Endodermal cell (in vitro differentiated cells): ENCODE results near the gene DDX10. TPM values are rescaled to one million over a fixed set of nuclear protein-coding genes. Genes with fewer than 3 reads are reported as not detected.
"Not testable (repeated sequence)": the region's sequence is repeated elsewhere in the genome, so short reads cannot be mapped to it uniquely, and the experiment has no call there.

Experiments used
- DNase-seq: peaks from one replicate; pipeline ENCODE4 v3.0.0-alpha.2; 2017
- H3K27ac ChIP-seq: 2 replicates; pipeline ENCODE4 v1.5.1; 2013; ENCODE audit warnings: mild to moderate bottlenecking, low read depth, low read length, moderate library complexity
- H3K27me3 ChIP-seq: 2 replicates; pipeline ENCODE4 v1.6.1; 2013; ENCODE audit warnings: mild to moderate bottlenecking, low read length, moderate library complexity; ENCODE audit not compliant: insufficient read depth, control insufficient read depth, poor library complexity, severe bottlenecking
- H3K36me3 ChIP-seq: 2 replicates; pipeline ENCODE4 v1.7.0; 2013; ENCODE audit warnings: mild to moderate bottlenecking, low read length, moderate library complexity; ENCODE audit not compliant: control insufficient read depth, insufficient read depth
- H3K4me1 ChIP-seq: one replicate; pipeline ENCODE4 v1.7.0; 2013; ENCODE audit warnings: low read length; ENCODE audit not compliant: control insufficient read depth, insufficient read depth
- H3K4me3 ChIP-seq: 2 replicates; pipeline ENCODE4 v1.5.1; 2013; ENCODE audit warnings: mild to moderate bottlenecking, low read length, moderate library complexity
- H3K9ac ChIP-seq: 2 replicates; pipeline ENCODE4 v1.6.1; 2013; ENCODE audit warnings: mild to moderate bottlenecking, low read length, moderate library complexity; ENCODE audit not compliant: poor library complexity, severe bottlenecking; ENCODE audit errors: extremely low read depth
- H3K9me3 ChIP-seq: 2 replicates; pipeline ENCODE4 v1.6.1; 2013; ENCODE audit warnings: mild to moderate bottlenecking, low read length, moderate library complexity; ENCODE audit not compliant: control insufficient read depth
- H3K27ac Mint-ChIP-seq: 2 replicates; pipeline ENCODE4 v1.8.0; 2020; ENCODE audit warnings: mixed read lengths
- H3K27me3 Mint-ChIP-seq: 2 replicates; pipeline ENCODE4 v1.8.0; 2021; ENCODE audit warnings: mild to moderate bottlenecking, mixed read lengths; ENCODE audit not compliant: insufficient read depth
- H3K36me3 Mint-ChIP-seq: 2 replicates; pipeline ENCODE4 v1.8.0; 2020; ENCODE audit warnings: low read depth, mixed read lengths
- H3K4me1 Mint-ChIP-seq: 2 replicates; pipeline ENCODE4 v1.8.0; 2020; ENCODE audit warnings: mixed read lengths
- H3K4me3 Mint-ChIP-seq: 2 replicates; pipeline ENCODE4 v1.8.0; 2020; ENCODE audit warnings: mild to moderate bottlenecking, moderate library complexity, mixed read lengths
- H3K9me3 Mint-ChIP-seq: 2 replicates; pipeline ENCODE4 v1.8.0; 2020; ENCODE audit warnings: mild to moderate bottlenecking, mixed read lengths
- WGBS, 2 experiments: methylation state at CpG; one replicate each; pipeline versions ENCODE4 v1.1.5 to v1.1.7; 2013; ENCODE audit warnings: missing lambda C conversion rate in 2 of 2, mixed read lengths in 1 of 2; ENCODE audit not compliant: insufficient coverage in 1 of 2, insufficient read length in 1 of 2; 5-methylcytosine and 5-hydroxymethylcytosine counted together
- total RNA-seq, 2 donors: library from RNA; stranded (reverse); fragmentation: NEBNext Ultra II Directional in 1 of 2; extraction: Animal tissue kit (Norgen Biotek cat#: 25700) in 1 of 2; gene quantifications; 2 replicates in 1 of 2; 3 replicates in 1 of 2; pipeline ENCODE4 v1.2.1, GENCODE V29; 2021
- TF ChIP-seq, protein P1 (sequence below): fragments of 200-600 bp; sonication (generic); conservative IDR thresholded peaks from 2 replicates; pipeline ENCODE4 v1.5.0; 2021; ENCODE audit warnings: antibody characterized with exemption, mild to moderate bottlenecking

Gene DDX10
- total RNA-seq, 2 donors from 2014 or later, result 31.1 to 32.7 TPM

DNA sequence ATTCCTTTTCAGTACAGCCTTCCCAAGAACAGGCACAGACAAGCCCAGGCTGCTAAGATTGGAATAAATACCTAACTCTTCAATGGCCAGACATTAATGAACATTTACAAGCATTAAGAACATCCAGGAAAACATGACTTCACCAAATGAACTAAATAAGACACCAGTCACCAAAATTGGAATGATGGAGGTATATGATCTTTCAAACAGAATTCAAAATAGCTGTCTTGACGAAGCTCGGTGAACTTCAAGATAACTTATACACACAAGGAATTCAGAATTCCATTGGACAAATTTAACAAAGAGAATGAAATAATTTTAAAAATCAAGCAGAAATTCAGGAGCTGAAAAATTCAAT is 16.4 kb upstream of the DDX10 start:
- H3K27me3 ChIP-seq, result no peaks in the 10 kb centered on the region
- H3K36me3 ChIP-seq, result no peaks in the 10 kb centered on the region
- no peak overlapping the region for H3K27ac ChIP-seq
- Mint-ChIP-seq H3K36me3 (no peaks in the 10 kb centered on the region), H3K27me3 (no peaks in the 10 kb centered on the region), H3K27ac (peak overlapping the region; percentile 4), H3K4me3 (no peak overlapping the region), H3K9me3 (peaks cover 4% of the 10 kb centered on the region), H3K4me1 (peaks cover 24% of the 10 kb centered on the region)
- TF ChIP-seq, protein P1, sequence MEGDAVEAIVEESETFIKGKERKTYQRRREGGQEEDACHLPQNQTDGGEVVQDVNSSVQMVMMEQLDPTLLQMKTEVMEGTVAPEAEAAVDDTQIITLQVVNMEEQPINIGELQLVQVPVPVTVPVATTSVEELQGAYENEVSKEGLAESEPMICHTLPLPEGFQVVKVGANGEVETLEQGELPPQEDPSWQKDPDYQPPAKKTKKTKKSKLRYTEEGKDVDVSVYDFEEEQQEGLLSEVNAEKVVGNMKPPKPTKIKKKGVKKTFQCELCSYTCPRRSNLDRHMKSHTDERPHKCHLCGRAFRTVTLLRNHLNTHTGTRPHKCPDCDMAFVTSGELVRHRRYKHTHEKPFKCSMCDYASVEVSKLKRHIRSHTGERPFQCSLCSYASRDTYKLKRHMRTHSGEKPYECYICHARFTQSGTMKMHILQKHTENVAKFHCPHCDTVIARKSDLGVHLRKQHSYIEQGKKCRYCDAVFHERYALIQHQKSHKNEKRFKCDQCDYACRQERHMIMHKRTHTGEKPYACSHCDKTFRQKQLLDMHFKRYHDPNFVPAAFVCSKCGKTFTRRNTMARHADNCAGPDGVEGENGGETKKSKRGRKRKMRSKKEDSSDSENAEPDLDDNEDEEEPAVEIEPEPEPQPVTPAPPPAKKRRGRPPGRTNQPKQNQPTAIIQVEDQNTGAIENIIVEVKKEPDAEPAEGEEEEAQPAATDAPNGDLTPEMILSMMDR, result no peak
- DNase-seq, result no peak
- H3K4me3 ChIP-seq, result no peak overlapping the region
- H3K4me1 ChIP-seq, result peaks cover 5% of the 10 kb centered on the region
- WGBS, 2 experiments, result 100% methylated on average over 2 of the region's 2 CpGs; no CpG with 5 or more reads in 1 of the 2 experiments
- H3K9ac ChIP-seq, result no peak overlapping the region
- peaks cover under 1% of the 10 kb centered on the region for H3K9me3 ChIP-seq

DNA sequence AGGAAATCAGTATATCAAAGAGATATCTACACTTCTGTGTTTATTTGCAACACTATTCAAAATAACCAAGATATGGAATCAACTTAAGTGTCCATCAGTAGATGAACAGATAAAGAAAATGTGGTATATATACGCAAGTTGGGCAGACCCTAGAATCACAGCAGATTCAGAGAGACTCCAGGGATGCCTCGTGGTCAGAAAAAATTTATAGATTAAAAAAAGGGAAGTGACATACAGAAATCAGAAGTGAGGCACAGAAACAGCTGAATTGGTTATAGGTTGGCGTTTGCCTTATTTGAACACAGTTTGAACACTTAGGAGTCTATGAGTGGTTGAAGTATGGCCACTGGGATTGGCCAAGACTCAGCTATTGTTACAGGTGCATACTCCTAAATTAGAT is 10.8 kb upstream of the DDX10 start:
- not testable (repeated sequence) for H3K36me3 ChIP-seq, H3K9me3 Mint-ChIP-seq, H3K4me1 Mint-ChIP-seq, H3K4me3 Mint-ChIP-seq, H3K4me1 ChIP-seq, H3K27me3 ChIP-seq, H3K9me3 ChIP-seq, H3K27ac Mint-ChIP-seq, H3K4me3 ChIP-seq, DNase-seq, H3K27me3 Mint-ChIP-seq, H3K27ac ChIP-seq, H3K36me3 Mint-ChIP-seq, H3K9ac ChIP-seq
- 92 to 95% methylated on average over 2 to 3 of the region's 3 CpGs for WGBS, 2 experiments

DNA sequence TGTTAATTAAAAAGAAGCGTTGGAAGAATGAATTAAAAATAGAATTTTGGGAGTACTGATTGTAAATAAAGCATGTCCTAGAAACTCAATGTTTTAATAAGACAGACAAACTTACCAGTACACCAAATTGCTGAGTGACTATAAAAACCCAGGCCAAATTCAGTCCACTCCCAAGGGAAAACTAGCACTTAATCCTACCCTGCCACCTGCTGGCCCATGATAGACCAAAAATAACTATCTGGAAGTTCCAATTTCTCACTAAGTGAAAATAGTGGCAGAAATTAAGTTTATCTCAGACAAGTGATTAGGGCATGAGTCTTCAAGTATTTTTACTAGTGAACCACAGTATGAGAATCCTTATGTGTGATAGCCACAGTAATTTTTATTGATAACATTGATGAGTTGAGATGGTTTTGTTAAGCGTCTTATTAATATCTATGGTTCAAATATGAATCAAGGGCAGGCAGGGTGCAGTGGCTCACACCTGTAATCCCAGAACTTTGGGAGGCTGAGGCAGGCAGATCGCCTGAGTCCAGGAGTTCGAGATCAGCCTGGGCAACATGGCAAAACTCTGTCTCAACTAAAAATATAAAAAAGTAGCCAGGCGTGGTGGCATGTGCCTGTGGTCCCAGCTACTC is 9.8 kb upstream of the DDX10 start:
- Histone ChIP-seq H3K36me3 (no peaks in the 10 kb centered on the region), H3K9ac (no peak overlapping the region), H3K4me3 (no peak overlapping the region), H3K9me3 (no peaks in the 10 kb centered on the region), H3K27ac (no peak overlapping the region), H3K4me1 (no peaks in the 10 kb centered on the region), H3K27me3 (no peaks in the 10 kb centered on the region)
- H3K27me3 Mint-ChIP-seq, result no peaks in the 10 kb centered on the region
- DNase-seq, result peak; percentile 76
- no peak overlapping the region for H3K27ac Mint-ChIP-seq
- H3K9me3 Mint-ChIP-seq, result peaks cover 4% of the 10 kb centered on the region
- H3K36me3 Mint-ChIP-seq, result no peaks in the 10 kb centered on the region
- H3K4me3 Mint-ChIP-seq, result no peak overlapping the region
- TF ChIP-seq, protein P1, result peak; percentile 86
- WGBS, 2 experiments, result 70 to 82% methylated on average over 3 to 5 of the region's 5 CpGs
- no peaks in the 10 kb centered on the region for H3K4me1 Mint-ChIP-seq

DNA sequence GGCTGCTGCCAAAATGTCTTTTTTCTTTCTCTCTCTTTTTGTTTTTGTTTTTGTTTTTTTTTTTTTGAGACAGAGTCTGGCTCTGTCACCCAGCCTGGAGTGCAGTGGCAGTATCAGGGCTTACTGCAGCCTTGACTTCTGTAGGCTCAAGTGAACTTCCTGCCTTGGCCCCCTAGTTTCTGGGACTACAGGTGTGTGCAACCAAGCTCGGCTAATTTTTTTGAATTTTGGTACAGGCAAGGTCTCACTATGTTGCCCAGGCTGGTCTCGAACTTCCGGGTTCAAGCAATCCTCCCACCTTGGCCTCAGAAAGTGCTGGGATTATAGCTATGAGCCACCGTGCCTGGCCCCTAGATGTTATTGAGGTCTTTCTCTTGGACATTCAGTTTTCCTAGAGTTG is 2.2 kb upstream of the DDX10 start:
- H3K9ac ChIP-seq, result no peak overlapping the region
- H3K36me3 Mint-ChIP-seq, result no peaks in the 10 kb centered on the region
- H3K4me1 ChIP-seq, result no peaks in the 10 kb centered on the region
- no peaks in the 10 kb centered on the region for H3K27me3 ChIP-seq
- no peaks in the 10 kb centered on the region for H3K27me3 Mint-ChIP-seq
- no peak overlapping the region for H3K4me3 ChIP-seq
- 88 to 94% methylated on average over 4 of the region's 4 CpGs for WGBS, 2 experiments
- no peak for DNase-seq
- no peak overlapping the region for H3K4me3 Mint-ChIP-seq
- TF ChIP-seq, protein P1, result no peak
- no peak overlapping the region for H3K27ac ChIP-seq
- H3K27ac Mint-ChIP-seq, result no peak overlapping the region
- no peaks in the 10 kb centered on the region for H3K9me3 Mint-ChIP-seq
- H3K36me3 ChIP-seq, result peaks cover under 1% of the 10 kb centered on the region
- H3K9me3 ChIP-seq, result no peaks in the 10 kb centered on the region
- H3K4me1 Mint-ChIP-seq, result peaks cover 6% of the 10 kb centered on the region
